NCI-H1105 treated with DMSO at 0.1 percent for 48 hours (cell line): ENCODE measurements around the gene EFCAB8.
"Not testable (repeated sequence)": the region's sequence is repeated elsewhere in the genome, so short reads cannot be mapped to it uniquely, and the experiment has no call there.

Experiments
- DNase-seq: peaks from one replicate; lab custom pipeline; 2025; lab: John Stamatoyannopoulos, UW

Gene EFCAB8

DNA sequence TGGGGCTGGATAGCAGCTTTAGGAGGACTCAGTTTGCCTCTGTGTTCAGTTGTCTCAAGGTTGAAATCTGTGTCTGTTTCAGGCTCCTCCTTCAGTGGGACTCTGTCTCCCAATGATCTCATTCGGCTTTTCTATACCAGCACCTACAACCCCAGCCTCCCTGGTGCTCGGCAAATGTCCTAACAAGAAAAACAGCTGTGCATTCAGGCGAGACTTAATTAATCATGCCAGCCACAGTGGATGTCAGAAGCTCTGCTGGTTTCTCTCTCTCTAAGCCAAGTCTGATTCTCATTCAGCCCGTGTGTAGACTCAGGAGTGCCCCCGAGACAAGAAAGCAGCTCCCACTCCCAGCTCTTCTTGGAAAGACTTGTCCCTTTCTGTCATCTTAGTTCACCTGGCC, 98.7 kb downstream of the EFCAB8 start:
- DNase-seq: no peak

GRCh38 chr20:32958574-32958973, 99.9 kb downstream of the EFCAB8 start:
- DNase-seq: no peak

DNA sequence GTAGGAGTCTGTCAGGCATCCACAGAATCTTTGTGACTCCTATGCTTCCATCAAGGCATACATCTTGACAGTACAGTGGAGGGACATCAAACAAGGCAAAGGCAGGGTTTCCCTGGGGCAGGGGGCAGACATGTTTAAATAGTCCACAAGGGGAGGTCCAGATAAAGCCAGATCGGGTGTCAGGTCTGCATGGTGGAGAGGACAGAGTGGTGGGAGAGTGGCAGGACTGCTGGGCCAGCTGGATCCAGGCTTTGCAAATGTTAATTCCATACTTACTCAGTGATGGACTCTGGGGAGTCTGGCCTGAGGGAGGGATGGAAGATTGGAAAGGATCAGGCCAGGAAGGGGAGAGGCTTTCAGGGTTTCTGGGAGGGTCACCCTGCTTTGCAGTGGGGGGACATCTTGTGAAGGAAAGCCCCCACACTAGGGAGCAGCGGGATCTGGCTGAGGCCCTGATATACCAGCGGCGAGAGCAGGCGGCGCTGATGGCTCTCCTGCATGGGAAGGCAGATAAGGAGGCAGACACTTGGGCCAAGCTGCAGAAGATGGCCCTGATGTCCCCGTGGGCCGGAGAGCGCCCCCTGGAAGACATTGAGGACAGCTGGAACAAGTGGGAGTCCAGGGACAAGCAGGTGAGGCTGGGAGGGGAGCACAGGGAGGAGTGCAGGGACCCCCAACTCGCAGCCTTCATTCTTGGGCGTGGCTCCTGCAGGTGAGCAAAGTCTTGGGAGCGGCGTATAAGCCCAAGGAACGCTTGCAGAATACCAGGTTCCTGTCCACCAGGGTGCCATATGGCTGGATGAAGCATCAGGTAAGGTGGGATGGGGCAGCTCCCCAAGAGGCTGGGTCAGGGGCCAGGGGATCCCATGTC, 100.9 kb downstream of the EFCAB8 start:
- DNase-seq: no peak

GRCh38 chr20:32960222-32960518, 101.4 kb downstream of the EFCAB8 start:
- DNase-seq: no peak

DNA sequence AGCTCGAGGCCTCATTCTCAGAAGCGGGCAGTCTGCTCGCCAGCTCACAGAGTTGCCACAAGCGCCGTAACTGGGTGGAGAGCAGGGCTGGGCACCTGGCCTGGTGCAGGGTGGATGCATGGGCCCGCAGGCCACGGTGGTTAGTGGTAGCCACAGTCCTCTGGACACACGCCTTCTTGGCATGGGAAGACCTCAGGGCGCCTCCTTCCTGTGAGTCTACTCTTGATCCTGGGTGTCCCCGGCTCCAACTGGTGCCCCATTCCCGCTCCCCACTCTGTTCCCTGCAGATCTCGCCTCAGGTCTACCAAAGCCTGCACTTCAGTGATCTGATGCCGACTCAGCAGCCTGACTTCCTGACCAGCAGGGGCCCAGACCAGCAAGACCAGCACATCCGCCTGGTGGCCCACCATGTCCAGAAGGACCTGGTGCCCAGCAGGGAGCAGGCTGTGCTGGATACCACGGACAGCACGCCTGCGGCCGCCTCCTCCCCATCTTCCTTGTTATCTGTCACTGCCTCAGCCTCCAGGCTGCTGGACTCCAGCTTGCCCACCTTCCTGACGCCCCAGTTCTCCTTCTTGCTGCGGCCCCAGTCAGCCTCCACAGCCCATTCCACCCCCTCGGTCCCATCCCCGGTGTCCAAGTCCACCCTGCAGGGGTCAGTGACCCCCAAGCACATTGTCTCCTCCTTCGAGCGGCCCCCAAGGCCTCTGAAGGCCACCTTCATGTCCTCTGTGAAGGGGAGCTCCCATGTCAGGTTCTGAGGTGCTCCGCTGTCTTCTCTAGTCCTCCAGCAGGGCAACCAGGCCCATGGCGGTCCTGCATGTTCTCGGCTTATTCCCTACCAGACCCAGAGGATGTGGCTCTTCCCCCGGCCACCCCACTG, 102.4 kb downstream of the EFCAB8 start:
- no peak for DNase-seq

- DNase-seq: no peak
Observed at GRCh38 chr20:32962053-32962452, 103.3 kb downstream of the EFCAB8 start.

GRCh38 chr20:32962646-32963045, 103.9 kb downstream of the EFCAB8 start:
- DNase-seq: not testable (repeated sequence)

GRCh38 chr20:32963176-32963575, 104.5 kb downstream of the EFCAB8 start:
- DNase-seq: no peak

GRCh38 chr20:32964575-32964974, 105.9 kb downstream of the EFCAB8 start:
- DNase-seq: no peak

DNA sequence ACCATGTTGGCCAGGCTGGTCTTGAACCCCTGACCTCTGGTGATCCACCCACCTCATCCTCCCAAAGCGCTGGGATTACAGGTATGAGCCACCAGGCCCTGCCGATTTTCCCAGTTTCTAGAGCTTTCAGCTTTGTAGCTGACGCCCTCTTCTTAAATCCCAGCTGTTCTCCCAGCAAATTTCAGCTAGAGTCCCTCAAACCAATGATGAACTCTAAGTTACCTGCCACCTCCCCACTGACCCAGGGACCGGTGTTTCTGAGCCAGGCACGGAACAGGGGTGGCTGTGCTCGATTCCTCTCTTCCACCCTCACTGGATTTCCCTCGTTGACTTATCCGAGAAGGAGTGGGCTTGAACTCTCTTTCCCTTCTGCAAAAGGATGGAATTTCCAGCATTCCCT, 106.4 kb downstream of the EFCAB8 start:
- DNase-seq: no peak

DNA sequence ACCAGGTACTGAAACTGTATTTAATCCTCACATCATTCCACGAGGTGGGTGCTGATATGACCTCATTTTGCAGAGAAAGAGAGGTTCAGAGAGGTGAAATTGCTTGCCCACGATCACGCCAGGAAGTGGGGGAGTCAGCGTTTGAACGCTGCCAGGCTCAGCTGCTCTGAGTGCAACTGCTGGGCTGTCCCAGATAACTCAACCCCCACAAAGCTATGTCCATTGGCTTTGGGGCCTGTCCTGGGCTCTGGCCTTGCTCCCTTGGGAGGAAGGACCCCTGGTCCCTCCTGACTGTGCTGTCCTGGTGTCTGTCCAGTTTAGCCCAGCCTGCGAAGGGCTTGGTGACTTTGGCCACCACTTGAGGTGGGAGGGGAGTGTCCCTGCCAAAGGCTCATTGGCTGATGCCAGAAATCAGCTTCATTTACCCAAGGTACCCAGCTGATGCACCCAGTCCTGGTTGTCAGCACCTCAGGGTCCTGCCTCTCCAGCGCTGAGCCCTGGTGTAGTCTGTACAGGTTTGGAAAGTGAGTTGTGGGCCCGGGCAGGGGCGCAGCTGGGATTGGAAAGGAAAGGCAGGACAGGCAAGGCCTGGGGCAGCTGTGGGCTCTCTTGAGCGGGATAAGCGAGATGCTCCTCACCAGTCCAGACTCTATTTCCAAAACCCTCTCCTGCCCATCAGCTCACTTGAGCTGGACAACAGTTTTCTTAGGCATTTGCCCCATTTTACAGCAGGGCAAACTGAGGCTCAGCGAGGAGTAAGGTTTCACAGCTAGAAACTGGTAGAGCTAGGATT, 107.1 kb downstream of the EFCAB8 start:
- no peak for DNase-seq

- DNase-seq: no peak
Observed at GRCh38 chr20:32966382-32966781, 107.7 kb downstream of the EFCAB8 start.

- no peak for DNase-seq
Observed at GRCh38 chr20:32966881-32967781, 108.4 kb downstream of the EFCAB8 start.

- no peak for DNase-seq
Observed at GRCh38 chr20:32967961-32968457, 109.3 kb downstream of the EFCAB8 start.

DNA sequence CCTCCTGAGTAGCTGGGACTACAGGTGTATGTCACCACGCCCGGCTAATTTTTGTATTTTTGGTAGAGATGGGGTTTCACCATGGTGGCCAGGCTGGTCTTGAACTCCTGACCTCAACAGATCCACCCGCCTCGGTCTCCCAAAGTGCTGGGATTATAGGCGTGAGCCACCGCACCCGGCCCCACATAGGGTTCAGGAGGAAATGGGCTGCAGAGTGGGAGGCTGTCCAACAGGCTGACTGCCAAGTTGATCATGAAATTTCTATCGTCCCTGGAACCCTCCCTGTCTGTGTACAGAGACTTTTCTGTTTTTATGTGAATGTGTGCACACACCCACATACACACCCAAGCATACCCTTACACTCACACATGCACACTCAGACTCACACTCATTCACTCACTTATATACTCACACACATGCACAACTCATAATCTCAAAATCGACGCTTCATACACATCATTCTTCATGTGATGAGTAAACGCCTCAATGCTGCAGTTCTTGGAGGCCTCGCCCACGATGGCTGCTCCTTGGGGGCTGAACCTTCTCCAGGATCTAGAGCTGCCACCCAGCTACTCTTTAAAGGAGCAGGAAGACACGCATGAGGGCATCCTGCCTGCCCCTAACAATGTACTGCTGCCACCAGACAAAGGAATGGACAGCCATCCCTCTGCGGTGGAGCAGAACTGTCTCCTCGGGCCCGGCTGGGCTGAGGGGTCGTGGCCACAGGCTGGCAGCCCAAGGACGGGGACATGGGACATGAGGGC, 109.9 kb downstream of the EFCAB8 start:
- no peak for DNase-seq

DNA sequence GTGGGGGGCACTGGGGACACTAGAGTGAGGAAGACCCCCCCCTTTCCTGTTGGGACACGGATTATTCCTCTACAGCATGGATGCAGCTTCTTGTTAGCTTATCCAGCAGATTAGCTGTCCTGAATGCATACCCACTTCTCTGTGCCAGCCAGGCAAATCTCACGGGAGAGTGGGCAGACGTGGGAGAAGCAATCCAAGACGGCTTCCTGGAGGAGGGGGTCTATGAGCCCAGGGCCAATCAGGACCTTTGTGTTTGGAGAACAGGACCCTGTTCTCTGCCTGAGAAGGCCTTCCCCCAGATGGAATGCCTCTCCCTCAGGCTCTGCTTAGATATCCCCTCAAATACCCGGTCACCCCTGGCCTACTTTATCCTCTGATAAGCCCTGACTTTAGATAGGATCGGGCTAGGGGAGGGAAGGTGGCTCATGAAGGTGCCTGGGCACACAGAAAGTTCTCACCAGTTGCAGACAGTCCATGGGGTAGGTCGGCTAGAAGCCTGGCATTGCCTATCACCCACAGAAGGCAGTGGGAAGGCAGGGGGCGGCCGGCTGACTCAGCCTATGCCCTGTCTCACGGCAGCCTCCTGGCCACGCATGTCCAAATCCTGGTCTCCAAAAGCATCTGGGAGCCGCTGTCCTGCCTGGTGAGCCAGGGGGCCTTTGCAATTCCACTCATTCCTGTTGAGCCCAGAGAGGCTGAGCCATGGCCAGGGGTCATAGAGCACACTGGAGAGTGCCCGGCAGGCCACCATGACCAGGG, 110.8 kb downstream of the EFCAB8 start:
- DNase-seq: no peak

- DNase-seq: no peak
Observed at GRCh38 chr20:32970115-32970972, 111.6 kb downstream of the EFCAB8 start.

- no peak for DNase-seq
Observed at GRCh38 chr20:32970973-32971300, 112.2 kb downstream of the EFCAB8 start.

DNA sequence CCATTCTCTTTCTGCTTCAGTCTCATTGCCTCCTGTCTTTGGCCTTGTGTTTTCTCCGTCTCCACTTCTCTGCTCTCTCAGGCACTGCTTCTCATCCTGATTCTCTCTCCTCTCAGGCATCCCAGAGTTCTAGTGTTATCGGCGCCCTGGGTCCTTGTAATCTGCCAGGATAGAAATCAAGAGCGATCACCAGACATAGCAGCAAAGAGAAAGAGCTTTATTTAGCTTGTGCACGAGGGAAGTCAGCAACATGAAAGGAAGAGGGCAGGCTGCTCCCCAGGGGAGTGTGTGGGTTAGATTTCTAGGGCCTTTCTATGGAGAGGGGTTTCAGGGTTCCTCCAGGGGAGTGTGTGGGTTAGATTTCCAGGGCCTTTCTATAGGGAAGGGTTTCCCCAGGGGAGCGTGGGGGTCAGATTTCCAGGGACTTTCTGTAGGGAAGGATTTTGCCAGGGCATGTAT, 113.0 kb downstream of the EFCAB8 start:
- no peak for DNase-seq
